ENCODE measurements around the gene ZC3H13. TPM values are rescaled to one million over a fixed set of nuclear protein-coding genes. Genes with fewer than 3 reads are reported as not detected.

Gene ZC3H13
- total RNA-seq, 1 experiment from 2014 or later: 45.0 TPM

DNA sequence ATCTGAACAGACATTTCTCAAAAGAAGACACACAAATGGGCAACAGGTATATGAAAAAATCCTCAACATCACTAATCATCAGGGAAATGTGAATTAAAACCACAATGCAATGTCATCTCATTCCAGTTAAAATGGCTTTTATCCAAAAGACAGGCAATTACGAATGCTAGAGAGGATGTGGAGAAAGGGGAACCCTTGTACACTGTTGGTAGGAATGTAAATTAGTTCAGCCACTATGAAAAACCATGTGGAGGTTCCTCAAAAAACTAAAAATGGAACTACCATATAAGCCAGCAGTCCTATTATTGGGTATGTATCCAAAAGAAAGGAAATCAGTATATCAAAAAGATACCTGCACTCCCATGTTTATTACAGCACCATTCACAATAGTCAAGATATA, 24.7 kb upstream of the ZC3H13 start:
- no peak overlapping the region for H3K27ac Mint-ChIP-seq (ENCODE audit: unreplicated experiment)
- H3K36me3 Mint-ChIP-seq (ENCODE audit: insufficient read depth, unreplicated experiment): no peaks in the 10 kb centered on the region
- H3K4me1 Mint-ChIP-seq (ENCODE audit: low read depth, unreplicated experiment): no peaks in the 10 kb centered on the region
- no peak overlapping the region for H3K4me3 ChIP-seq (ENCODE audit: low read depth, low read length)
- H3K27me3 ChIP-seq (replicated peaks; ENCODE audit: control insufficient read depth, insufficient read depth, low read length): no peaks in the 10 kb centered on the region
- no peaks in the 10 kb centered on the region for H3K36me3 ChIP-seq (ENCODE audit: control insufficient read depth, insufficient read depth, low read length)
- peaks cover 5% of the 10 kb centered on the region for H3K27me3 Mint-ChIP-seq (ENCODE audit: insufficient read depth, unreplicated experiment)
- POLR2A ChIA-PET: no interaction called here
- no peak overlapping the region for H3K4me3 Mint-ChIP-seq (ENCODE audit: unreplicated experiment)
- no peaks in the 10 kb centered on the region for H3K9me3 Mint-ChIP-seq (ENCODE audit: unreplicated experiment)
- intact Hi-C loops (cut with micrococcal nuclease; ENCODE audit: unreplicated experiment): no loop called here
- BruUV-seq (replicated peaks): no TSS peak
- no peaks in the 10 kb centered on the region for H3K9me3 ChIP-seq
- DNase-seq: no peak
- CTCF ChIA-PET: no interaction called here
- no peaks in the 10 kb centered on the region for H3K4me1 ChIP-seq
- TF ChIP-seq, protein P1, sequence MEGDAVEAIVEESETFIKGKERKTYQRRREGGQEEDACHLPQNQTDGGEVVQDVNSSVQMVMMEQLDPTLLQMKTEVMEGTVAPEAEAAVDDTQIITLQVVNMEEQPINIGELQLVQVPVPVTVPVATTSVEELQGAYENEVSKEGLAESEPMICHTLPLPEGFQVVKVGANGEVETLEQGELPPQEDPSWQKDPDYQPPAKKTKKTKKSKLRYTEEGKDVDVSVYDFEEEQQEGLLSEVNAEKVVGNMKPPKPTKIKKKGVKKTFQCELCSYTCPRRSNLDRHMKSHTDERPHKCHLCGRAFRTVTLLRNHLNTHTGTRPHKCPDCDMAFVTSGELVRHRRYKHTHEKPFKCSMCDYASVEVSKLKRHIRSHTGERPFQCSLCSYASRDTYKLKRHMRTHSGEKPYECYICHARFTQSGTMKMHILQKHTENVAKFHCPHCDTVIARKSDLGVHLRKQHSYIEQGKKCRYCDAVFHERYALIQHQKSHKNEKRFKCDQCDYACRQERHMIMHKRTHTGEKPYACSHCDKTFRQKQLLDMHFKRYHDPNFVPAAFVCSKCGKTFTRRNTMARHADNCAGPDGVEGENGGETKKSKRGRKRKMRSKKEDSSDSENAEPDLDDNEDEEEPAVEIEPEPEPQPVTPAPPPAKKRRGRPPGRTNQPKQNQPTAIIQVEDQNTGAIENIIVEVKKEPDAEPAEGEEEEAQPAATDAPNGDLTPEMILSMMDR (IDR thresholded peaks at IDR 0.05; ENCODE audit: insufficient read depth in 1 of 2, low read depth in 1 of 2, low read length in 1 of 2, severe bottlenecking in 1 of 2, unreplicated experiment in 1 of 2): no peak

DNA sequence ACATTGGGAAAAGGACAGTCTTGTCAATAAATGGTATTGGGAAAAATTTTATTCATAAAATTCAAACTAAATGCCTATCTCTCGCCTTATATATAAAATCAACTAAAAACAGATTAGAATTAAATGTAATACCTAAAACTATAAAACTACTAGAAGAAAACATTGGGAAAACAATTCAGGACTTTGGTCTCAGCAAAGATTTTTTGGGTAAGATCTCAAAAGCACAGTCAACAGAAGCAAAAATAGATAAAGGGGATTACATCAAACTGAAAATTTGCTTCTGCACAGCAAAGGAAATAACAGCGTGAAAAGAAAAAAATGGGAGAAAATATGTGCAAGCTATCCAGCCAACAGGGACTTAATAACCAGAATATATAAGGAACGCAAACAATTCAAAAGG, 24.3 kb upstream of the ZC3H13 start:
- BruUV-seq (replicated peaks): no TSS peak
- TF ChIP-seq, protein P1 (IDR thresholded peaks at IDR 0.05; ENCODE audit: insufficient read depth in 1 of 2, low read depth in 1 of 2, low read length in 1 of 2, severe bottlenecking in 1 of 2, unreplicated experiment in 1 of 2): no peak
- Mint-ChIP-seq H3K27me3 (ENCODE audit: insufficient read depth, unreplicated experiment) (peaks cover 2% of the 10 kb centered on the region), H3K9me3 (ENCODE audit: unreplicated experiment) (no peaks in the 10 kb centered on the region), H3K4me1 (ENCODE audit: low read depth, unreplicated experiment) (no peaks in the 10 kb centered on the region), H3K36me3 (ENCODE audit: insufficient read depth, unreplicated experiment) (no peaks in the 10 kb centered on the region), H3K27ac (ENCODE audit: unreplicated experiment) (no peak overlapping the region), H3K4me3 (ENCODE audit: unreplicated experiment) (no peak overlapping the region)
- CTCF ChIA-PET: no interaction called here
- no peaks in the 10 kb centered on the region for H3K9me3 ChIP-seq
- DNase-seq: no peak
- POLR2A ChIA-PET: no interaction called here
- H3K36me3 ChIP-seq (ENCODE audit: control insufficient read depth, insufficient read depth, low read length): no peaks in the 10 kb centered on the region
- no peak overlapping the region for H3K4me3 ChIP-seq (ENCODE audit: low read depth, low read length)
- H3K27me3 ChIP-seq (replicated peaks; ENCODE audit: control insufficient read depth, insufficient read depth, low read length): no peaks in the 10 kb centered on the region
- intact Hi-C loops (cut with micrococcal nuclease; ENCODE audit: unreplicated experiment): no loop called here
- no peaks in the 10 kb centered on the region for H3K4me1 ChIP-seq

DNA sequence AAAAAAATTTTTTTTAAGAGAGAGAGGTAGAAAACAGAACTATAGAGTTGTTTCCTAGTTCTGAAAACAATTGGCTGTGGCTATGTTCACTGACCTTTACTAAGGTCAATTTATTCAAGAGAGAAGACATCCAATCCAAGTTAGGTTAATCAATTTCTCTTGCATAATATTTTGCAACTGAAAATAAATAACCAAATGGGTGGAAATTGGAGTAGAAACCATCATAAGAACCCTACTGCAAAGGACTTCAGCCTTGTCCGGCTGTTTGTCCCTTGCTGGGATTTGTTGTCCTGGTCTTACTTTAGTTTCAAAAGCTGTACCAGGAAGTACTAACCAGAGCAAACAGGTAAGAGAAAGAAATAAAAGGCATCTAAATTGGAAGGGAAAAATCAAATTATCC, 23.3 kb upstream of the ZC3H13 start:
- intact Hi-C loops (cut with micrococcal nuclease; ENCODE audit: unreplicated experiment): no loop called here
- H3K27me3 Mint-ChIP-seq (ENCODE audit: insufficient read depth, unreplicated experiment): peaks cover 5% of the 10 kb centered on the region
- no peaks in the 10 kb centered on the region for H3K9me3 ChIP-seq
- no TSS peak for BruUV-seq (replicated peaks)
- H3K27me3 ChIP-seq (replicated peaks; ENCODE audit: control insufficient read depth, insufficient read depth, low read length): no peaks in the 10 kb centered on the region
- no peak overlapping the region for H3K4me3 Mint-ChIP-seq (ENCODE audit: unreplicated experiment)
- no peak for DNase-seq
- ChIA-PET CTCF (no interaction called here), POLR2A (no interaction called here)
- no peaks in the 10 kb centered on the region for H3K36me3 Mint-ChIP-seq (ENCODE audit: insufficient read depth, unreplicated experiment)
- no peak overlapping the region for H3K4me3 ChIP-seq (ENCODE audit: low read depth, low read length)
- H3K4me1 ChIP-seq: no peaks in the 10 kb centered on the region
- no peak overlapping the region for H3K27ac Mint-ChIP-seq (ENCODE audit: unreplicated experiment)
- H3K9me3 Mint-ChIP-seq (ENCODE audit: unreplicated experiment): no peaks in the 10 kb centered on the region
- no peaks in the 10 kb centered on the region for H3K4me1 Mint-ChIP-seq (ENCODE audit: low read depth, unreplicated experiment)
- TF ChIP-seq, protein P1 (IDR thresholded peaks at IDR 0.05; ENCODE audit: insufficient read depth in 1 of 2, low read depth in 1 of 2, low read length in 1 of 2, severe bottlenecking in 1 of 2, unreplicated experiment in 1 of 2): no peak
- H3K36me3 ChIP-seq (ENCODE audit: control insufficient read depth, insufficient read depth, low read length): no peaks in the 10 kb centered on the region
